Heart left ventricle (tissue), 16 donors: ENCODE measurements around the gene TMEM14A. TPM values are rescaled to one million over a fixed set of nuclear protein-coding genes. Genes with fewer than 3 reads are reported as not detected.

Experiments
- ATAC-seq, 4 donors: fragments of 200-7000 bp; cut with Tn5 transposase; one replicate each; pipeline ENCODE4 v1.9.1; 2020 to 2022; ENCODE audit warnings: moderate library complexity in 4 of 4, mild to moderate bottlenecking in 3 of 4, moderate number of reproducible peaks in 1 of 4
- DNase-seq, 5 donors: peaks; one replicate each; pipeline ENCODE4 v3.0.0-alpha.2; 2020
- H3K27ac ChIP-seq, 12 donors: fragments of 200-600 bp; sonication (generic) in 4 of 12; one replicate each; pipeline versions ENCODE4 v1.5.0 to v1.8.0; 2016 to 2022; ENCODE audit warnings: mild to moderate bottlenecking in 2 of 12
- H3K27me3 ChIP-seq, 9 donors: fragments of 200-600 bp; sonication (generic) in 2 of 9; one replicate each; pipeline versions ENCODE4 v1.5.1 to v1.8.0; 2016 to 2022; ENCODE audit warnings: mild to moderate bottlenecking in 3 of 9
- H3K36me3 ChIP-seq, 9 donors: fragments of 200-600 bp; sonication (generic) in 2 of 9; one replicate each; pipeline versions ENCODE4 v1.5.0 to v1.8.0; 2018 to 2022; ENCODE audit warnings: mild to moderate bottlenecking in 2 of 9
- H3K4me1 ChIP-seq, 12 donors: fragments of 200-600 bp; sonication (generic) in 4 of 12; one replicate each; pipeline versions ENCODE4 v1.5.0 to v1.8.0; 2016 to 2022; ENCODE audit warnings: mild to moderate bottlenecking in 3 of 12
- H3K4me3 ChIP-seq, 12 donors: fragments of 200-600 bp; sonication (generic) in 4 of 12; one replicate each; pipeline versions ENCODE4 v1.5.0 to v1.8.0; 2017 to 2022; ENCODE audit warnings: mild to moderate bottlenecking in 9 of 12, moderate library complexity in 4 of 12
- H3K9me3 ChIP-seq, 12 donors: fragments of 200-600 bp; sonication (generic) in 4 of 12; one replicate each; pipeline versions ENCODE4 v1.5.0 to v1.8.0; 2016 to 2022; ENCODE audit warnings: mild to moderate bottlenecking in 1 of 12
- CTCF ChIP-seq, 12 donors: fragments of 200-600 bp; sonication (generic) in 4 of 12; IDR thresholded peaks; one replicate each; pipeline versions ENCODE4 v1.5.0 to v1.8.0; 2018 to 2022; ENCODE audit warnings: antibody characterized with exemption in 12 of 12, mild to moderate bottlenecking in 5 of 12
- POLR2A ChIP-seq, 2 donors: fragments of 450-650 bp; IDR thresholded peaks; one replicate each; pipeline ENCODE4 v1.6.1; 2017; ENCODE audit warnings: antibody characterized with exemption in 2 of 2, mild to moderate bottlenecking in 2 of 2, moderate library complexity in 2 of 2
- whole genome bisulfite sequencing, 4 donors: extraction: QIAGEN DNeasy Blood & Tissue Kit in 2 of 4; methylation state at CpG; one replicate each; pipeline versions ENCODE4 v1.1.5 to v1.1.7; 2013 to 2018; 5-methylcytosine and 5-hydroxymethylcytosine counted together
- intact Hi-C, 10 donors: fragments of 100-400 bp; cut with DNase I; formaldehyde crosslinking; loops; one replicate each; pipeline versions ENCODE4 v1.11.1 to v1.14.2; 2022
- polyA plus RNA-seq, 2 donors: library from polyadenylated mRNA; stranded (reverse); fragments of 200-250 nt; gene quantifications; one replicate each; pipeline ENCODE4 v1.2.3, GENCODE V29; 2013
- total RNA-seq, 9 donors: library from RNA; depleted of rRNA in 2 of 9; stranded (reverse); fragments of >200 nt in 2 of 9; fragmentation: NEBNext Ultra II Directional in 3 of 9; extraction: Animal tissue kit (Norgen Biotek cat#: 25700) in 3 of 9; gene quantifications; one replicate each; pipeline versions ENCODE4 v1.1.0 to v1.2.4, GENCODE V29; 2016 to 2023
- donor health status: ischemic (EF 13 %, LVEDD 7.1; RV severe dilation, severe dysfunction).
- donor health status: healthy with polysubstance abuse.
- donor health status: DM: no; HTN: yes; CAD: no.
- donor health status: DM: no; HTN: no; CAD: no.
- donor health status: ischemic (EF 25% LVEDD 6.9; RV normal size, moderate dysfunction).
- donor health status: ischemic (EF 25% LVEDD 5.7; RV mildly dilated, moderate dysfunction).
- donor health status: healthy.
- donor health status: DM: yes; HTN: yes; CAD: no.
- donor health status: ischemic (EF 35%, LVEDD 5.7; RV mildly dilated, moderate dysfunction).
- donor health status: nonischemic (EF 11% LVEDD 7.7; RV severe dilation, severe dysfunction).
- donor health status: DM: yes; HTN: yes; CAD: no.
- donor health status: PGD.
- donor health status: ischemic (EF 29% LVEDD 5.4; RV normal size, mild dysfunction).
- donor health status: nonischemic (EF 23%, LVEDD 6.1; RV moderate dilation, normal function).

Gene TMEM14A
- total and polyA plus RNA-seq, 11 donors, result 5.0 to 13.5 (median 8.0) TPM

GRCh38 chr6:52632011-52632410 lies 38.9 kb upstream of the TMEM14A start:
- 97 to 100% (median 98%) methylated on average over 1 of the region's 1 CpG for WGBS, 4 donors
- Histone ChIP-seq H3K27me3 (no peaks in the 10 kb centered on the region), H3K9me3 (no peaks in the 10 kb centered on the region), H3K27ac (no peak overlapping the region), H3K4me3 (no peak overlapping the region), H3K4me1 (no peaks in the 10 kb centered on the region), H3K36me3 (no peaks in the 10 kb centered on the region)
- no peak for ATAC-seq
- intact Hi-C loops, result no loop called here
- no peak for DNase-seq
- no peak for TF ChIP-seq POLR2A (IDR thresholded peaks at IDR 0.05)
- no peak for TF ChIP-seq CTCF (IDR thresholded peaks at IDR 0.05)

DNA sequence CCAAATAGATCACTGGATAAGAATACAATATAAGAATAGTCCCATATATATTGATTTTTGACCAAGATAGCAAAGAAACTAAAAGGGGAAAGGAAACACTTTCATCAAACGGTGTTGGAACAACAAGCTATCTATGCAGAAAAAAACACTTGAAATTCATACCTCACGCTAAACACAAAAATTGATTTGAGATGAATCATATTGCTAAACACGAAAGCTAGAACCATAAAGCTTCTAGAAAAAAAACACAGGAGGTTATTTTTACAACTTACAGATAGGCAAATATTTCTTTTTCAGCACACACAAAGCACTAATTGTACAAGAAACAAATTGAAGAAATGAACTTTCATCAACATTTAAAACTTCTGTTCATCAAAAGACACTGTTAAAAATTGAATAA lies 36.7 kb upstream of the TMEM14A start:
- ATAC-seq (no peak), DNase-seq (no peak)
- no peak for TF ChIP-seq POLR2A (IDR thresholded peaks at IDR 0.05)
- TF ChIP-seq CTCF (IDR thresholded peaks at IDR 0.05), result no peak
- H3K9me3 ChIP-seq, result no peaks in the 10 kb centered on the region
- WGBS, 4 donors, result 77 to 85% (median 81%) methylated on average over 3 of the region's 3 CpGs
- no peaks in the 10 kb centered on the region for H3K4me1 ChIP-seq
- H3K27ac ChIP-seq, result no peak overlapping the region
- intact Hi-C loops, result no loop called here
- no peaks in the 10 kb centered on the region for H3K36me3 ChIP-seq
- no peak overlapping the region for H3K4me3 ChIP-seq
- H3K27me3 ChIP-seq, result no peaks in the 10 kb centered on the region

GRCh38 chr6:52635049-52635577 lies 35.8 kb upstream of the TMEM14A start:
- intact Hi-C loops, result no loop called here
- H3K27ac ChIP-seq, result no peak overlapping the region
- TF ChIP-seq CTCF (IDR thresholded peaks at IDR 0.05), result no peak
- TF ChIP-seq POLR2A (IDR thresholded peaks at IDR 0.05), result no peak
- H3K27me3 ChIP-seq, result no peaks in the 10 kb centered on the region
- no peaks in the 10 kb centered on the region for H3K9me3 ChIP-seq
- WGBS, 4 donors, result 43 to 64% (median 57%) methylated on average over 5 of the region's 5 CpGs
- no peaks in the 10 kb centered on the region for H3K36me3 ChIP-seq
- DNase-seq (no peak), ATAC-seq (no peak)
- H3K4me1 ChIP-seq, result no peaks in the 10 kb centered on the region
- H3K4me3 ChIP-seq, result no peak overlapping the region

GRCh38 chr6:52636830-52637229 lies 34.1 kb upstream of the TMEM14A start:
- Histone ChIP-seq H3K27me3 (peaks cover 0 to 5% (median 0%) of the 10 kb centered on the region in 9 donors), H3K4me3 (no peak overlapping the region), H3K27ac (no peak overlapping the region), H3K4me1 (peaks cover 0 to 12% (median 0%) of the 10 kb centered on the region in 12 donors), H3K9me3 (no peaks in the 10 kb centered on the region), H3K36me3 (no peaks in the 10 kb centered on the region)
- 82 to 91% (median 85%) methylated on average over 2 of the region's 2 CpGs for WGBS, 4 donors
- intact Hi-C loops, result no loop called here
- ATAC-seq, result no peak
- TF ChIP-seq POLR2A (IDR thresholded peaks at IDR 0.05) (no peak), CTCF (IDR thresholded peaks at IDR 0.05) (no peak)
- no peak for DNase-seq
